Measurements from ENCODE around the gene EPN1.

EPN1 gene

GRCh38 chr19:55690109-55690768 is 15.2 kb downstream of the EPN1 start:
- H2AFZ ChIP-seq (ENCODE audit: low read length), result no peak overlapping the region
- no peak overlapping the region for H2BK120ac ChIP-seq (ENCODE audit: low read depth, low read length)
- H3K4ac ChIP-seq (ENCODE audit: low read length), result no peak overlapping the region
- H3K79me1 ChIP-seq (ENCODE audit: low read depth, low read length), result peaks cover 36% of the 10 kb centered on the region
- H2BK15ac ChIP-seq (ENCODE audit: low read length), result no peak overlapping the region
- H3K23ac ChIP-seq (ENCODE audit: low read depth, low read length, poor library complexity), result peak overlapping the region; percentile 73
- no peak overlapping the region for H3K18ac ChIP-seq (ENCODE audit: low read length)
- no peak overlapping the region for H3K4me2 ChIP-seq (ENCODE audit: insufficient read depth, low read length, poor library complexity, severe bottlenecking)
- peak overlapping the region in 1 of 2 donors; percentile 13 for H3K4me3 ChIP-seq (ENCODE audit: low read length in 2 of 2)
- H3K9ac ChIP-seq (ENCODE audit: low read depth, low read length, poor library complexity), result no peak overlapping the region
- no peaks in the 10 kb centered on the region for H3K27me3 ChIP-seq (ENCODE audit: control insufficient read depth in 3 of 3, insufficient read depth in 3 of 3, low read depth in 1 of 3, low read length in 3 of 3)
- peak overlapping the region; percentile 10 for H2BK12ac ChIP-seq (ENCODE audit: low read length)
- H2BK5ac ChIP-seq (ENCODE audit: low read length), result no peak overlapping the region
- no peaks in the 10 kb centered on the region for H3K9me3 ChIP-seq (replicated peaks in 1 of 2; ENCODE audit: control insufficient read depth in 2 of 2, insufficient read depth in 1 of 2, low read depth in 1 of 2, low read length in 2 of 2)
- no peak overlapping the region for H3K27ac ChIP-seq (replicated peaks; ENCODE audit: low read length)
- H3K14ac ChIP-seq (ENCODE audit: low read length), result no peak overlapping the region
- no peaks in the 10 kb centered on the region for H3K4me1 ChIP-seq (ENCODE audit: control insufficient read depth in 2 of 2, insufficient read depth in 1 of 2, low read depth in 1 of 2, low read length in 2 of 2)
- DNase-seq (ENCODE audit: low spot score), result no peak
- H4K91ac ChIP-seq (ENCODE audit: low read depth, low read length, poor library complexity), result no peak overlapping the region
- no peak overlapping the region for H2AK5ac ChIP-seq (ENCODE audit: low read depth, low read length)
- no peak overlapping the region for H4K8ac ChIP-seq (ENCODE audit: low read depth, low read length)
- H3K36me3 ChIP-seq (replicated peaks in 1 of 2; ENCODE audit: control insufficient read depth in 2 of 2, insufficient read depth in 2 of 2, low read length in 2 of 2), result peaks cover 44 to 93% of the 10 kb centered on the region in 2 donors
- no CpG with 5 or more reads among the region's 25 CpGs for WGBS, 2 donors (ENCODE audit: extremely low coverage in 2 of 2, insufficient read length in 2 of 2, insufficient replicate concordance in 1 of 2)

DNA sequence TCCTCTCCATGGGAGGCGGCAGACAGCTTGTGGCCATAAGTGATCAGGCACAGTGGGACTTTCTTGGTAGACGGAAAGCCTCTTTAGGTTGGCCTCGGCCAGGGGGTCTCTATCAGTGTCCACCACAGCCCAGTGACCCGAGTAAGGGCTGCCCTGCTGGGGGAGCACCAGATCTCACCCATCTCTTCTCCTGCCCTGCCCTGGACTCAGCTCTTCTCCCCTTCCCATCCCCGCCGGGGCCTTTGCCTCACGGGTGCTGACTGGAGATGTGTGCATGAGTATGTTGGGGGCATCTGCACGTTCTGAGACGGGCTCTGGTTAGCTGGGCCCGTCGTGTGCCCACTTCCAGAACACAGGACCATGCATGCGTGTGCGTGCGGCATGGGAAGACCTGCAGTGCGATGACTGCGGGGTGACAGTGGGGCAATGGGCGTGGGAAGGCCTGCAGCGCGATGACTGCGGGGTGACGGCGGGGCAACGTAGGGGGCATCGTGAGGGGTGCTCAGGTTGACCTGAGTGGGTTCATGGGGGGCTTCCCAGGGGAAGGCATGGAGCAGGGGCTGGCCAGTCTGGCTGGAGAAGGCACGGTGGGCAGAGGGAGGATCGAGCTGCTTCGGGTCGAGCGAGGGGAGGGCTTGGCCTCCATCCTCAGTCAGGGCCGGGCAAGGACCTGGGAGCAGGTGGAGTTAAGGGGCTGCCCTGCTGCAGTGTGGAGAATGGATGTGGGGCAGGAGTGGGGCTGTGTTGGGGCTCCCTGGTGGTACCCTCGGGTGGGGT is 15.9 kb downstream of the EPN1 start:
- Histone ChIP-seq H3K9me3 (replicated peaks in 1 of 2; ENCODE audit: control insufficient read depth in 2 of 2, insufficient read depth in 1 of 2, low read depth in 1 of 2, low read length in 2 of 2) (no peaks in the 10 kb centered on the region), H3K14ac (ENCODE audit: low read length) (no peak overlapping the region), H2BK5ac (ENCODE audit: low read length) (no peak overlapping the region), H3K27me3 (ENCODE audit: control insufficient read depth in 3 of 3, insufficient read depth in 3 of 3, low read depth in 1 of 3, low read length in 3 of 3) (no peaks in the 10 kb centered on the region), H2AFZ (ENCODE audit: low read length) (no peak overlapping the region), H3K79me1 (ENCODE audit: low read depth, low read length) (peaks cover 30% of the 10 kb centered on the region), H3K4me3 (ENCODE audit: low read length in 2 of 2) (peak overlapping the region in 1 of 2 donors; percentile 36), H2AK5ac (ENCODE audit: low read depth, low read length) (no peak overlapping the region), H3K27ac (replicated peaks; ENCODE audit: low read length) (no peak overlapping the region), H3K4me1 (ENCODE audit: control insufficient read depth in 2 of 2, insufficient read depth in 1 of 2, low read depth in 1 of 2, low read length in 2 of 2) (no peaks in the 10 kb centered on the region), H3K9ac (ENCODE audit: low read depth, low read length, poor library complexity) (no peak overlapping the region), H4K8ac (ENCODE audit: low read depth, low read length) (peak overlapping the region; percentile 17), H3K4ac (ENCODE audit: low read length) (no peak overlapping the region), H3K4me2 (ENCODE audit: insufficient read depth, low read length, poor library complexity, severe bottlenecking) (no peak overlapping the region), H2BK15ac (ENCODE audit: low read length) (no peak overlapping the region), H3K23ac (ENCODE audit: low read depth, low read length, poor library complexity) (peak overlapping the region; percentile 97), H3K18ac (ENCODE audit: low read length) (peak overlapping the region; percentile 17), H3K36me3 (replicated peaks in 1 of 2; ENCODE audit: control insufficient read depth in 2 of 2, insufficient read depth in 2 of 2, low read length in 2 of 2) (peaks cover 40 to 93% of the 10 kb centered on the region in 2 donors), H4K91ac (ENCODE audit: low read depth, low read length, poor library complexity) (no peak overlapping the region), H2BK120ac (ENCODE audit: low read depth, low read length) (no peak overlapping the region), H2BK12ac (ENCODE audit: low read length) (peak overlapping the region; percentile 10)
- WGBS, 2 donors (ENCODE audit: extremely low coverage in 2 of 2, insufficient read length in 2 of 2, insufficient replicate concordance in 1 of 2), result no CpG with 5 or more reads among the region's 31 CpGs
- DNase-seq (ENCODE audit: low spot score), result no peak

GRCh38 chr19:55691561-55692481 is 16.8 kb downstream of the EPN1 start:
- peaks cover 30% of the 10 kb centered on the region for H3K79me1 ChIP-seq (ENCODE audit: low read depth, low read length)
- H2AFZ ChIP-seq (ENCODE audit: low read length), result no peak overlapping the region
- H3K9me3 ChIP-seq (replicated peaks in 1 of 2; ENCODE audit: control insufficient read depth in 2 of 2, insufficient read depth in 1 of 2, low read depth in 1 of 2, low read length in 2 of 2), result no peaks in the 10 kb centered on the region
- WGBS, 2 donors (ENCODE audit: extremely low coverage in 2 of 2, insufficient read length in 2 of 2, insufficient replicate concordance in 1 of 2), result no CpG with 5 or more reads among the region's 31 CpGs
- no peak overlapping the region for H2BK15ac ChIP-seq (ENCODE audit: low read length)
- no peak overlapping the region for H3K14ac ChIP-seq (ENCODE audit: low read length)
- H3K23ac ChIP-seq (ENCODE audit: low read depth, low read length, poor library complexity), result peak overlapping the region; percentile 97
- H3K9ac ChIP-seq (ENCODE audit: low read depth, low read length, poor library complexity), result peak overlapping the region; percentile 30
- peaks cover 45 to 93% of the 10 kb centered on the region in 2 donors for H3K36me3 ChIP-seq (replicated peaks in 1 of 2; ENCODE audit: control insufficient read depth in 2 of 2, insufficient read depth in 2 of 2, low read length in 2 of 2)
- no peak overlapping the region for H4K8ac ChIP-seq (ENCODE audit: low read depth, low read length)
- no peak overlapping the region for H3K4me3 ChIP-seq (ENCODE audit: low read length in 2 of 2)
- H2AK5ac ChIP-seq (ENCODE audit: low read depth, low read length), result no peak overlapping the region
- no peak overlapping the region for H3K18ac ChIP-seq (ENCODE audit: low read length)
- H4K91ac ChIP-seq (ENCODE audit: low read depth, low read length, poor library complexity), result no peak overlapping the region
- H3K27ac ChIP-seq (replicated peaks; ENCODE audit: low read length), result no peak overlapping the region
- no peaks in the 10 kb centered on the region for H3K4me1 ChIP-seq (ENCODE audit: control insufficient read depth in 2 of 2, insufficient read depth in 1 of 2, low read depth in 1 of 2, low read length in 2 of 2)
- no peaks in the 10 kb centered on the region for H3K27me3 ChIP-seq (ENCODE audit: control insufficient read depth in 3 of 3, insufficient read depth in 3 of 3, low read depth in 1 of 3, low read length in 3 of 3)
- no peak overlapping the region for H2BK120ac ChIP-seq (ENCODE audit: low read depth, low read length)
- no peak overlapping the region for H2BK12ac ChIP-seq (ENCODE audit: low read length)
- H3K4me2 ChIP-seq (ENCODE audit: insufficient read depth, low read length, poor library complexity, severe bottlenecking), result no peak overlapping the region
- H2BK5ac ChIP-seq (ENCODE audit: low read length), result no peak overlapping the region
- no peak overlapping the region for H3K4ac ChIP-seq (ENCODE audit: low read length)
- DNase-seq (ENCODE audit: low spot score), result no peak

Measured in neuronal stem cell (in vitro differentiated cells).